ENCODE data around the gene SEZ6L.

- TF ChIP-seq EZH2 (IDR thresholded peaks at IDR 0.05; ENCODE audit: insufficient read depth, low read length) (no peak), CTCF (IDR thresholded peaks at IDR 0.05; ENCODE audit: insufficient read depth, low read depth, low read length) (no peak)
These were observed at the start of gene SEZ6L for GRCh38 chr22:26169315-26170111.
